ENCODE measurements around the gene LIME1. TPM values are rescaled to one million over a fixed set of nuclear protein-coding genes. Genes with fewer than 3 reads are reported as not detected.

LIME1 gene
- total and polyA plus RNA-seq, 10 of the 15 experiments (the other 5 are each of a cell fraction or from before 2014, with no cell fraction given), result 0.35 to 154 (median 49.9) TPM

DNA sequence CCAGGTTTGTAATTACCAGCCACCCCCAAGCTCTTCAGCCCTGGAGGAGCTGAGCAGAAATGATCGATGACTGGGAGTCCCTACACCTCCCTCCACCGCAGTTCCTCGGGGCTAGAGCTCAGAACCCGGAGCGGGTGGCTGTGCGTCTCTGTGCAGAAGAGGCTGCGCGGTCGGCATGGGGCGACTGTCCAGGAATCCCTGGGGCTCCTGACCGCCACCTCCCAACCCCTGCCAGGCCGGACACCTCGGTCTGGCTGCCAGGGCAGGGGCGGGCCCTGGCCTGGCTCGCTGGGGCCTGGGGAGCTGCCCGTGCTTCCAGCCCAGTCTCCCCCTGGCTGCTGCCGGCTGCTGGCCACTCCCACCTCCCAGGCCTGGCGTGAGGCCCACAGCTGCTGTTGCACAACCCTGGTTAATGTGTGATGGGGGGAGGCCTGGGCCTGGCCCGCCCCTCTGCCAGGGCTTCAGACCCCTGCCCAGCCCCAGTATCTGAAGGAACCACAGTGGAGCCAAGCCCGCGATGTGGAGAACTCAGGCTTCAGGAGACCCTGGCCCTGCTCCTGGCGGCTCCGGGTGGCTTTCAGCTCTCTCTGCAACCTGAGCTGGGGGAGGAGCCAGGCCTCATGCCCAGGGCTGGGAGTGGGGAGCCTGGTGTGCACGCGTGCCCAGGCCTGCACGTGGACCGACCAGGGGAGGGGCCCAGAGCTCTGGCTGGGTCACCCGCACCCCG lies 4.3 kb downstream of the LIME1 start (continued):
- TF ChIP-seq, protein P1, sequence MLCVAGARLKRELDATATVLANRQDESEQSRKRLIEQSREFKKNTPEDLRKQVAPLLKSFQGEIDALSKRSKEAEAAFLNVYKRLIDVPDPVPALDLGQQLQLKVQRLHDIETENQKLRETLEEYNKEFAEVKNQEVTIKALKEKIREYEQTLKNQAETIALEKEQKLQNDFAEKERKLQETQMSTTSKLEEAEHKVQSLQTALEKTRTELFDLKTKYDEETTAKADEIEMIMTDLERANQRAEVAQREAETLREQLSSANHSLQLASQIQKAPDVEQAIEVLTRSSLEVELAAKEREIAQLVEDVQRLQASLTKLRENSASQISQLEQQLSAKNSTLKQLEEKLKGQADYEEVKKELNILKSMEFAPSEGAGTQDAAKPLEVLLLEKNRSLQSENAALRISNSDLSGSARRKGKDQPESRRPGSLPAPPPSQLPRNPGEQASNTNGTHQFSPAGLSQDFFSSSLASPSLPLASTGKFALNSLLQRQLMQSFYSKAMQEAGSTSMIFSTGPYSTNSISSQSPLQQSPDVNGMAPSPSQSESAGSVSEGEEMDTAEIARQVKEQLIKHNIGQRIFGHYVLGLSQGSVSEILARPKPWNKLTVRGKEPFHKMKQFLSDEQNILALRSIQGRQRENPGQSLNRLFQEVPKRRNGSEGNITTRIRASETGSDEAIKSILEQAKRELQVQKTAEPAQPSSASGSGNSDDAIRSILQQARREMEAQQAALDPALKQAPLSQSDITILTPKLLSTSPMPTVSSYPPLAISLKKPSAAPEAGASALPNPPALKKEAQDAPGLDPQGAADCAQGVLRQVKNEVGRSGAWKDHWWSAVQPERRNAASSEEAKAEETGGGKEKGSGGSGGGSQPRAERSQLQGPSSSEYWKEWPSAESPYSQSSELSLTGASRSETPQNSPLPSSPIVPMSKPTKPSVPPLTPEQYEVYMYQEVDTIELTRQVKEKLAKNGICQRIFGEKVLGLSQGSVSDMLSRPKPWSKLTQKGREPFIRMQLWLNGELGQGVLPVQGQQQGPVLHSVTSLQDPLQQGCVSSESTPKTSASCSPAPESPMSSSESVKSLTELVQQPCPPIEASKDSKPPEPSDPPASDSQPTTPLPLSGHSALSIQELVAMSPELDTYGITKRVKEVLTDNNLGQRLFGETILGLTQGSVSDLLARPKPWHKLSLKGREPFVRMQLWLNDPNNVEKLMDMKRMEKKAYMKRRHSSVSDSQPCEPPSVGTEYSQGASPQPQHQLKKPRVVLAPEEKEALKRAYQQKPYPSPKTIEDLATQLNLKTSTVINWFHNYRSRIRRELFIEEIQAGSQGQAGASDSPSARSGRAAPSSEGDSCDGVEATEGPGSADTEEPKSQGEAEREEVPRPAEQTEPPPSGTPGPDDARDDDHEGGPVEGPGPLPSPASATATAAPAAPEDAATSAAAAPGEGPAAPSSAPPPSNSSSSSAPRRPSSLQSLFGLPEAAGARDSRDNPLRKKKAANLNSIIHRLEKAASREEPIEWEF (IDR thresholded peaks at IDR 0.05; ENCODE audit: insufficient replicate concordance, low read depth, low read length), result no peak
- TF ChIP-seq, protein P2, sequence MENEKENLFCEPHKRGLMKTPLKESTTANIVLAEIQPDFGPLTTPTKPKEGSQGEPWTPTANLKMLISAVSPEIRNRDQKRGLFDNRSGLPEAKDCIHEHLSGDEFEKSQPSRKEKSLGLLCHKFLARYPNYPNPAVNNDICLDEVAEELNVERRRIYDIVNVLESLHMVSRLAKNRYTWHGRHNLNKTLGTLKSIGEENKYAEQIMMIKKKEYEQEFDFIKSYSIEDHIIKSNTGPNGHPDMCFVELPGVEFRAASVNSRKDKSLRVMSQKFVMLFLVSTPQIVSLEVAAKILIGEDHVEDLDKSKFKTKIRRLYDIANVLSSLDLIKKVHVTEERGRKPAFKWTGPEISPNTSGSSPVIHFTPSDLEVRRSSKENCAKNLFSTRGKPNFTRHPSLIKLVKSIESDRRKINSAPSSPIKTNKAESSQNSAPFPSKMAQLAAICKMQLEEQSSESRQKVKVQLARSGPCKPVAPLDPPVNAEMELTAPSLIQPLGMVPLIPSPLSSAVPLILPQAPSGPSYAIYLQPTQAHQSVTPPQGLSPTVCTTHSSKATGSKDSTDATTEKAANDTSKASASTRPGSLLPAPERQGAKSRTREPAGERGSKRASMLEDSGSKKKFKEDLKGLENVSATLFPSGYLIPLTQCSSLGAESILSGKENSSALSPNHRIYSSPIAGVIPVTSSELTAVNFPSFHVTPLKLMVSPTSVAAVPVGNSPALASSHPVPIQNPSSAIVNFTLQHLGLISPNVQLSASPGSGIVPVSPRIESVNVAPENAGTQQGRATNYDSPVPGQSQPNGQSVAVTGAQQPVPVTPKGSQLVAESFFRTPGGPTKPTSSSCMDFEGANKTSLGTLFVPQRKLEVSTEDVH (IDR thresholded peaks at IDR 0.05; ENCODE audit: low read depth, partially characterized antibody), result no peak
- no peak for TF ChIP-seq CBX5 (IDR thresholded peaks at IDR 0.05; ENCODE audit: low read depth)
- TF ChIP-seq POLR2A (IDR thresholded peaks at IDR 0.05; ENCODE audit: low read depth, low read length), result peak; percentile 26; the same call in 1 of the 2 replicates
- no peak for TF ChIP-seq PML (IDR thresholded peaks at IDR 0.05; ENCODE audit: low read length)
- TF ChIP-seq, protein P3, sequence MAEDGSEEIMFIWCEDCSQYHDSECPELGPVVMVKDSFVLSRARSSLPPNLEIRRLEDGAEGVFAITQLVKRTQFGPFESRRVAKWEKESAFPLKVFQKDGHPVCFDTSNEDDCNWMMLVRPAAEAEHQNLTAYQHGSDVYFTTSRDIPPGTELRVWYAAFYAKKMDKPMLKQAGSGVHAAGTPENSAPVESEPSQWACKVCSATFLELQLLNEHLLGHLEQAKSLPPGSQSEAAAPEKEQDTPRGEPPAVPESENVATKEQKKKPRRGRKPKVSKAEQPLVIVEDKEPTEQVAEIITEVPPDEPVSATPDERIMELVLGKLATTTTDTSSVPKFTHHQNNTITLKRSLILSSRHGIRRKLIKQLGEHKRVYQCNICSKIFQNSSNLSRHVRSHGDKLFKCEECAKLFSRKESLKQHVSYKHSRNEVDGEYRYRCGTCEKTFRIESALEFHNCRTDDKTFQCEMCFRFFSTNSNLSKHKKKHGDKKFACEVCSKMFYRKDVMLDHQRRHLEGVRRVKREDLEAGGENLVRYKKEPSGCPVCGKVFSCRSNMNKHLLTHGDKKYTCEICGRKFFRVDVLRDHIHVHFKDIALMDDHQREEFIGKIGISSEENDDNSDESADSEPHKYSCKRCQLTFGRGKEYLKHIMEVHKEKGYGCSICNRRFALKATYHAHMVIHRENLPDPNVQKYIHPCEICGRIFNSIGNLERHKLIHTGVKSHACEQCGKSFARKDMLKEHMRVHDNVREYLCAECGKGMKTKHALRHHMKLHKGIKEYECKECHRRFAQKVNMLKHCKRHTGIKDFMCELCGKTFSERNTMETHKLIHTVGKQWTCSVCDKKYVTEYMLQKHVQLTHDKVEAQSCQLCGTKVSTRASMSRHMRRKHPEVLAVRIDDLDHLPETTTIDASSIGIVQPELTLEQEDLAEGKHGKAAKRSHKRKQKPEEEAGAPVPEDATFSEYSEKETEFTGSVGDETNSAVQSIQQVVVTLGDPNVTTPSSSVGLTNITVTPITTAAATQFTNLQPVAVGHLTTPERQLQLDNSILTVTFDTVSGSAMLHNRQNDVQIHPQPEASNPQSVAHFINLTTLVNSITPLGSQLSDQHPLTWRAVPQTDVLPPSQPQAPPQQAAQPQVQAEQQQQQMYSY (CRISPR knock-in tag; IDR thresholded peaks at IDR 0.05), result no peak
- no peak for TF ChIP-seq MTA2 (IDR thresholded peaks at IDR 0.05; ENCODE audit: low read depth)
- TF ChIP-seq SMAD5 (IDR thresholded peaks at IDR 0.05; ENCODE audit: low read depth), result no peak
- TF ChIP-seq POLR2AphosphoS2 (IDR thresholded peaks at IDR 0.05; ENCODE audit: low read depth, low read length), result no peak
- TF ChIP-seq KAT2A (conservative IDR thresholded peaks at IDR 0.05; ENCODE audit: control insufficient read depth, low read depth, low read length), result no peak
- TF ChIP-seq CBFB (IDR thresholded peaks at IDR 0.05; ENCODE audit: low read depth), result no peak
- no peak for TF ChIP-seq GABPA (IDR thresholded peaks at IDR 0.05; ENCODE audit: low read depth)
- TF ChIP-seq SREBF2 (IDR thresholded peaks at IDR 0.05; ENCODE audit: low read length), result no peak
- TF ChIP-seq RB1 (IDR thresholded peaks at IDR 0.05; ENCODE audit: borderline replicate concordance), result no peak

Measured in GM12878 (cell line).